ENCODE measurements around the gene MPHOSPH10.
"Not testable (repeated sequence)": the region's sequence is repeated elsewhere in the genome, so short reads cannot be mapped to it uniquely, and the experiment has no call there.

MPHOSPH10 gene

GRCh38 chr2:71130905-71131244, 441 bp downstream of the MPHOSPH10 start:
- Histone ChIP-seq H3K4me2 (ENCODE audit: insufficient read depth, low read length) (peak overlapping the region; percentile 74), H4K20me1 (ENCODE audit: insufficient read depth, low read length) (peaks cover 10% of the 10 kb centered on the region; the same call in 1 of the 2 replicates), H3K27me3 (ENCODE audit: insufficient read depth, low read length, poor library complexity) (no peaks in the 10 kb centered on the region), H3K9me3 (ENCODE audit: insufficient read depth, low read length, severe bottlenecking) (no peaks in the 10 kb centered on the region), H3K36me3 (ENCODE audit: insufficient read depth, low read length) (peaks cover 41% of the 10 kb centered on the region), H3K4me3 (ENCODE audit: low read depth in 1 of 2, low read length in 2 of 2) (peak overlapping the region; percentile 74 to 100), H3K27ac (ENCODE audit: low read length) (peak overlapping the region; percentile 97), H3K79me2 (ENCODE audit: insufficient read depth, low read length) (peaks cover 66% of the 10 kb centered on the region), H3K9ac (ENCODE audit: low read depth, low read length) (peak overlapping the region; percentile 96), H3K4me1 (ENCODE audit: insufficient read depth, low read length) (peaks cover 43% of the 10 kb centered on the region), H2AFZ (ENCODE audit: low read depth, low read length) (peak overlapping the region; percentile 100)
- TF ChIP-seq EZH2 (IDR thresholded peaks at IDR 0.05; ENCODE audit: borderline replicate concordance, low read depth, low read length, severe bottlenecking) (no peak), CTCF (IDR thresholded peaks at IDR 0.05; ENCODE audit: borderline replicate concordance, extremely low read depth, low read length, poor library complexity, severe bottlenecking) (no peak)
- ATAC-seq (ENCODE audit: insufficient read depth, low read depth): peak; percentile 27
- peak; percentile 21 for DNase-seq

- peaks cover 63% of the 10 kb centered on the region for H3K79me2 ChIP-seq (ENCODE audit: insufficient read depth, low read length)
- H3K27ac ChIP-seq (ENCODE audit: low read length): peak overlapping the region; percentile 97
- peak overlapping the region; percentile 74 to 100; a peak in 3 of 4 replicates for H3K4me3 ChIP-seq (ENCODE audit: low read depth in 1 of 2, low read length in 2 of 2)
- H3K9ac ChIP-seq (ENCODE audit: low read depth, low read length): peak overlapping the region; percentile 96
- peak overlapping the region; percentile 100; the same call in 1 of the 2 replicates for H2AFZ ChIP-seq (ENCODE audit: low read depth, low read length)
- not testable (repeated sequence) for H3K27me3 ChIP-seq (ENCODE audit: insufficient read depth, low read length, poor library complexity); ATAC-seq (ENCODE audit: insufficient read depth, low read depth); H3K9me3 ChIP-seq (ENCODE audit: insufficient read depth, low read length, severe bottlenecking); DNase-seq; H4K20me1 ChIP-seq (ENCODE audit: insufficient read depth, low read length)
- peak overlapping the region; percentile 74 for H3K4me2 ChIP-seq (ENCODE audit: insufficient read depth, low read length)
- peaks cover 43% of the 10 kb centered on the region for H3K4me1 ChIP-seq (ENCODE audit: insufficient read depth, low read length)
- H3K36me3 ChIP-seq (ENCODE audit: insufficient read depth, low read length): peaks cover 48% of the 10 kb centered on the region
Measured at GRCh38 chr2:71131387-71132166, 1.1 kb downstream of the MPHOSPH10 start.

GRCh38 chr2:71133603-71134002, 3.2 kb downstream of the MPHOSPH10 start:
- Histone ChIP-seq H4K20me1 (ENCODE audit: insufficient read depth, low read length) (peaks cover 10% of the 10 kb centered on the region; the same call in 1 of the 2 replicates), H3K4me3 (ENCODE audit: low read depth in 1 of 2, low read length in 2 of 2) (no peak overlapping the region), H3K4me2 (ENCODE audit: insufficient read depth, low read length) (no peak overlapping the region; the same call in 1 of the 2 replicates), H3K27ac (ENCODE audit: low read length) (no peak overlapping the region), H3K9me3 (ENCODE audit: insufficient read depth, low read length, severe bottlenecking) (no peaks in the 10 kb centered on the region), H3K27me3 (ENCODE audit: insufficient read depth, low read length, poor library complexity) (no peaks in the 10 kb centered on the region), H3K4me1 (ENCODE audit: insufficient read depth, low read length) (peaks cover 28% of the 10 kb centered on the region), H3K79me2 (ENCODE audit: insufficient read depth, low read length) (peaks cover 52% of the 10 kb centered on the region), H3K9ac (ENCODE audit: low read depth, low read length) (no peak overlapping the region), H2AFZ (ENCODE audit: low read depth, low read length) (no peak overlapping the region), H3K36me3 (ENCODE audit: insufficient read depth, low read length) (peaks cover 66% of the 10 kb centered on the region)
- no peak for TF ChIP-seq EZH2 (IDR thresholded peaks at IDR 0.05; ENCODE audit: borderline replicate concordance, low read depth, low read length, severe bottlenecking)
- no peak for TF ChIP-seq CTCF (IDR thresholded peaks at IDR 0.05; ENCODE audit: borderline replicate concordance, extremely low read depth, low read length, poor library complexity, severe bottlenecking)
- ATAC-seq (ENCODE audit: insufficient read depth, low read depth) (no peak), DNase-seq (no peak)

- Histone ChIP-seq H3K79me2 (ENCODE audit: insufficient read depth, low read length) (peaks cover 29% of the 10 kb centered on the region), H3K36me3 (ENCODE audit: insufficient read depth, low read length) (peaks cover 85% of the 10 kb centered on the region), H3K27ac (ENCODE audit: low read length) (no peak overlapping the region), H4K20me1 (ENCODE audit: insufficient read depth, low read length) (peaks cover 10% of the 10 kb centered on the region; the same call in 1 of the 2 replicates), H3K27me3 (ENCODE audit: insufficient read depth, low read length, poor library complexity) (no peaks in the 10 kb centered on the region), H3K4me3 (ENCODE audit: low read depth in 1 of 2, low read length in 2 of 2) (no peak overlapping the region), H2AFZ (ENCODE audit: low read depth, low read length) (no peak overlapping the region), H3K4me2 (ENCODE audit: insufficient read depth, low read length) (no peak overlapping the region), H3K4me1 (ENCODE audit: insufficient read depth, low read length) (peaks cover 19% of the 10 kb centered on the region), H3K9me3 (ENCODE audit: insufficient read depth, low read length, severe bottlenecking) (no peaks in the 10 kb centered on the region), H3K9ac (ENCODE audit: low read depth, low read length) (no peak overlapping the region)
- no peak for TF ChIP-seq EZH2 (IDR thresholded peaks at IDR 0.05; ENCODE audit: borderline replicate concordance, low read depth, low read length, severe bottlenecking)
- no peak for TF ChIP-seq CTCF (IDR thresholded peaks at IDR 0.05; ENCODE audit: borderline replicate concordance, extremely low read depth, low read length, poor library complexity, severe bottlenecking)
- DNase-seq (no peak), ATAC-seq (ENCODE audit: insufficient read depth, low read depth) (no peak)
Measured at GRCh38 chr2:71136174-71136573, 5.7 kb downstream of the MPHOSPH10 start.

All from DND-41 (cell line).